ENCODE results near the gene RNF215.

Gene RNF215

DNA sequence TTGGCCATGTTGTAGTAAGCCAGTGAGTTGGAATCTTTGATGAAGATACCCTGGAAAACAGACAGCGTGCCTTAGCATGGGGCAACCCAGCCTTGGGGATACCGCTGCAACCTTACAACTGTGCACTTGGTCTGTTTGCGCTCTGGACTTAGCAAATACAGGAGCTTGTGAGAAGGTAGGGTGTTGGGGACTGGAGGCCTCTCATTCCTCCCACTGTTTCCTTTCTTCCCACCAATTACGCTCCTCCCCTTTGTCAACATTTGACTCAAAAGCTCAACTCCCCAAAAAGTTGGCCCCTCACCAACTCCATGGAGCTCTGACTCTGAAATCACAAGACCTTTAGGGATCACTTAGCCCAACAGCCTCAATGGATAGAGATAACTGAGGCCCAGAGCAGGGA, 52.6 kb downstream of the RNF215 start:
- TF ChIP-seq, protein P1, sequence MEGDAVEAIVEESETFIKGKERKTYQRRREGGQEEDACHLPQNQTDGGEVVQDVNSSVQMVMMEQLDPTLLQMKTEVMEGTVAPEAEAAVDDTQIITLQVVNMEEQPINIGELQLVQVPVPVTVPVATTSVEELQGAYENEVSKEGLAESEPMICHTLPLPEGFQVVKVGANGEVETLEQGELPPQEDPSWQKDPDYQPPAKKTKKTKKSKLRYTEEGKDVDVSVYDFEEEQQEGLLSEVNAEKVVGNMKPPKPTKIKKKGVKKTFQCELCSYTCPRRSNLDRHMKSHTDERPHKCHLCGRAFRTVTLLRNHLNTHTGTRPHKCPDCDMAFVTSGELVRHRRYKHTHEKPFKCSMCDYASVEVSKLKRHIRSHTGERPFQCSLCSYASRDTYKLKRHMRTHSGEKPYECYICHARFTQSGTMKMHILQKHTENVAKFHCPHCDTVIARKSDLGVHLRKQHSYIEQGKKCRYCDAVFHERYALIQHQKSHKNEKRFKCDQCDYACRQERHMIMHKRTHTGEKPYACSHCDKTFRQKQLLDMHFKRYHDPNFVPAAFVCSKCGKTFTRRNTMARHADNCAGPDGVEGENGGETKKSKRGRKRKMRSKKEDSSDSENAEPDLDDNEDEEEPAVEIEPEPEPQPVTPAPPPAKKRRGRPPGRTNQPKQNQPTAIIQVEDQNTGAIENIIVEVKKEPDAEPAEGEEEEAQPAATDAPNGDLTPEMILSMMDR (IDR thresholded peaks at IDR 0.05; ENCODE audit: low read depth, low read length), result no peak
- DNase-seq (ENCODE audit: low read depth in 2 of 2), result peak in 1 of 2 donors; percentile 32
- H3K4me3 ChIP-seq (replicated peaks in 1 of 2; ENCODE audit: low read depth in 2 of 2, low read length in 2 of 2), result no peak overlapping the region

DNA sequence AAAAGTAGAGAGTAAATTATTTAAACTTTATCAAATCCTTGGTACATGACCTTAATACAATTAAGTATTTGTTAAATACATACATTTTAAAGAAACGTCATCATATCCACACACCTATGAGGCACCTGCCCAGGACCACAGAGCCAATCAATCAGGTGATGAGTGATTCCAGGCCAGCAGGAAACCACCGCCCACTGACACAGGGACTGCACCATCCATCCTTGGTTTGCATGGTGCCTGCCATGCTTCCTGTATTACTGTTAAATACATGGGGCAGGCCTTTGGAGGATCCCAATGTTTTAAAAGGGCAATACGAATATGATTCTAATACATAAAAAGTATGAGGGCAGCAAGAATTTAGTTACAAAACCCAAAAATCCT, 53.5 kb downstream of the RNF215 start:
- DNase-seq (ENCODE audit: low read depth in 2 of 2), result no peak
- TF ChIP-seq, protein P1 (IDR thresholded peaks at IDR 0.05; ENCODE audit: low read depth, low read length), result no peak

DNA sequence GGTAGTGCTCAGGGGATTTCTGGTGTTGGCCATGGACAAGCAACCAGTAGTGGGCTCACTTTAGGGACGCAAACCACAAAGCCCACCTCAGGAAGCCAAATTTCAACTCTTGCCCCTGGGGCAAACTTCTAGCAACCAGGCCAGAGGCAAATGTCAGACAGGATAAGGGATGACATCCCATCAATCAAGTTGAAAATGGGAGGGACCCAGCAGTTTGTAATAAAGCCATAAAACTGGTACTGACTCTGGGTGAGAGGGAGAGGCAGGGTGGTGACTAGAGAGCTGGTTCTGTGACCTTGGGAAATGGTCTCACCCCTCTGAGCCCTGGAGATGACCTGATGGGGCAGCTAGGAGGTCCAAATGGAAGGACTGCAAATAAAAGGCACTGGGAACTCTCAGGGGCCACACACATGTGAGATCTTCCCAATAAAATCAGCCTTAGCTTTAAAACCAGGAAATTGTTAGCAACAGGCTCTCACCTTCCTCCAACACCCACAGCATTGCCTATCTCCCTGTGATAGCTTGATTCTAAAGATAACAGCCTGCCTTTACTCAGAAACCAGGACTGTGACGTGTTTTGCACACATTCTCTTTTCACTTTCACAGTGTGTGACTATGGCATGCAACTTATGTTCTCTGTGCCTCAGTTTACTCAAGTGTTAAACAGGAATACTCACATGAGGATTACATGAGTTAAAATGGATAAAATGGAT, 54.1 kb downstream of the RNF215 start:
- no peak for DNase-seq (ENCODE audit: low read depth in 2 of 2)
- H3K4me3 ChIP-seq (replicated peaks in 1 of 2; ENCODE audit: low read depth in 2 of 2, low read length in 2 of 2), result no peak overlapping the region
- TF ChIP-seq, protein P1 (IDR thresholded peaks at IDR 0.05; ENCODE audit: low read depth, low read length), result no peak

More for the DNA sequence above, 53.5 kb downstream of the RNF215 start:
- no peak overlapping the region for H3K4me3 ChIP-seq (replicated peaks in 1 of 2; ENCODE audit: low read depth in 2 of 2, low read length in 2 of 2)

DNA sequence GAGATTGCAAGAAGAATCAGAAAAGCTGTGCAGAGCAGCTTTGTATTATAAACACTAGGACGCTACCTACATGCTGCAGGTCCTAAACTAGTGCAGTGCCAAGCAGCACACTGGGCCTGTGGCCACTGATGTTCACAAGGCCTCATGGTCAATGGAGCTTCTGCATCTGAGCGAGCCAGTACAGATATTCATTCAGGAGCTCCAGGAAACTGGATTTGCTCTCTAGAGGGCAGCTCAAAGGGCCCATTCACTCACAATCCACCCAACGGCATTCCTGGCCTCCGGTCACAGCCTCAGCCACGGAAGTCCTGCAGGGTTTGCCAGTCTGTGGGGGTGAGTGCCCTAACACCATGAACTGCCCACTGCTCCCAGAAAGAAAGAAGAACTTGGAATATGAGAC, 54.7 kb downstream of the RNF215 start:
- TF ChIP-seq, protein P1 (IDR thresholded peaks at IDR 0.05; ENCODE audit: low read depth, low read length), result no peak
- no peak for DNase-seq (ENCODE audit: low read depth in 2 of 2)

More for the DNA sequence above, 54.7 kb downstream of the RNF215 start:
- H3K4me3 ChIP-seq (replicated peaks in 1 of 2; ENCODE audit: low read depth in 2 of 2, low read length in 2 of 2), result no peak overlapping the region

Data from cardiac fibroblast (primary cell).